ENCODE data around the gene ELP6.
A peak's percentile ranks its signal among the peaks of the same experiment; 100 is the strongest.

Gene ELP6

GRCh38 chr3:47476330-47476626 is 37.2 kb downstream of the ELP6 start:
- no peak overlapping the region for H3K4ac ChIP-seq (ENCODE audit: low read depth, low read length)
- peak overlapping the region; percentile 68 for H4K12ac ChIP-seq (ENCODE audit: low read depth, low read length)
- H2AK5ac ChIP-seq (ENCODE audit: low read length) = no peak overlapping the region
- peaks cover 4% of the 10 kb centered on the region for H3K79me1 ChIP-seq (ENCODE audit: low read length)
- H3K4me3 ChIP-seq (ENCODE audit: low read depth, low read length) = no peak overlapping the region
- no peak overlapping the region for H2BK12ac ChIP-seq (ENCODE audit: low read length)
- peak overlapping the region; percentile 27 for H3K14ac ChIP-seq (ENCODE audit: low read length)
- peaks cover 0 to 5% of the 10 kb centered on the region in 2 experiments for H3K4me1 ChIP-seq (ENCODE audit: control insufficient read depth in 1 of 2, insufficient read depth in 2 of 2, low read length in 2 of 2)
- peak overlapping the region; percentile 83 for H4K8ac ChIP-seq (ENCODE audit: low read depth, low read length)
- no CpG with 5 or more reads among the region's 5 CpGs for WGBS (ENCODE audit: extremely low coverage, insufficient coverage, insufficient read length)
- no peak overlapping the region for H3K23ac ChIP-seq (ENCODE audit: low read length)
- peak overlapping the region; percentile 57 for H2AFZ ChIP-seq (ENCODE audit: insufficient read depth, low read length, poor library complexity)
- H3K27ac ChIP-seq (ENCODE audit: low read depth, low read length) = no peak overlapping the region
- H2BK5ac ChIP-seq (ENCODE audit: low read depth, low read length, poor library complexity) = no peak overlapping the region
- peaks cover 0 to 2% of the 10 kb centered on the region in 2 experiments for H3K36me3 ChIP-seq (ENCODE audit: control insufficient read depth in 1 of 2, insufficient read depth in 2 of 2, low read length in 2 of 2)
- no peak overlapping the region for H2BK120ac ChIP-seq (ENCODE audit: insufficient read depth, low read length, poor library complexity)
- no peaks in the 10 kb centered on the region for H3K27me3 ChIP-seq (ENCODE audit: insufficient read depth, low read length)
- no peak overlapping the region for H3K9ac ChIP-seq (ENCODE audit: low read length)
- H3K4me2 ChIP-seq (ENCODE audit: low read length) = peak overlapping the region; percentile 71
- H3K18ac ChIP-seq (ENCODE audit: low read length) = no peak overlapping the region
- no peaks in the 10 kb centered on the region for H3K9me3 ChIP-seq (ENCODE audit: insufficient read depth, low read depth, low read length)
- peaks cover 6% of the 10 kb centered on the region for H3K79me2 ChIP-seq (ENCODE audit: control insufficient read depth, insufficient read depth, low read length, poor library complexity)
- DNase-seq = no peak
- H4K91ac ChIP-seq (ENCODE audit: low read depth, low read length) = peak overlapping the region; percentile 56

- H3K4me3 ChIP-seq (ENCODE audit: low read depth, low read length) = peak within 1 kb of the TSS; percentile 82
- peak within 1 kb of the TSS; percentile 95 for H3K4me2 ChIP-seq (ENCODE audit: low read length)
- H4K91ac ChIP-seq (ENCODE audit: low read depth, low read length) = peak within 1 kb of the TSS; percentile 56
- peaks cover 6% of the 10 kb centered on the region for H3K79me2 ChIP-seq (ENCODE audit: control insufficient read depth, insufficient read depth, low read length, poor library complexity)
- H3K18ac ChIP-seq (ENCODE audit: low read length) = peak within 1 kb of the TSS; percentile 58
- H3K27me3 ChIP-seq (ENCODE audit: insufficient read depth, low read length) = no peaks in the 10 kb centered on the region
- H3K27ac ChIP-seq (ENCODE audit: low read depth, low read length) = peak within 1 kb of the TSS; percentile 51
- no CpG with 5 or more reads among the region's 88 CpGs for WGBS (ENCODE audit: extremely low coverage, insufficient coverage, insufficient read length)
- H3K23ac ChIP-seq (ENCODE audit: low read length) = no peak within 1 kb of the TSS
- peaks cover 0 to 2% of the 10 kb centered on the region in 2 experiments for H3K36me3 ChIP-seq (ENCODE audit: control insufficient read depth in 1 of 2, insufficient read depth in 2 of 2, low read length in 2 of 2)
- no peak within 1 kb of the TSS for H2AK5ac ChIP-seq (ENCODE audit: low read length)
- peaks cover 0 to 5% of the 10 kb centered on the region in 2 experiments for H3K4me1 ChIP-seq (ENCODE audit: control insufficient read depth in 1 of 2, insufficient read depth in 2 of 2, low read length in 2 of 2)
- peak within 1 kb of the TSS; percentile 75 for H3K9ac ChIP-seq (ENCODE audit: low read length)
- H2BK120ac ChIP-seq (ENCODE audit: insufficient read depth, low read length, poor library complexity) = no peak within 1 kb of the TSS
- peak; percentile 86 to 95 for DNase-seq
- H4K12ac ChIP-seq (ENCODE audit: low read depth, low read length) = peak within 1 kb of the TSS; percentile 68
- no peaks in the 10 kb centered on the region for H3K9me3 ChIP-seq (ENCODE audit: insufficient read depth, low read depth, low read length)
- peaks cover 4% of the 10 kb centered on the region for H3K79me1 ChIP-seq (ENCODE audit: low read length)
- peak within 1 kb of the TSS; percentile 90 for H2AFZ ChIP-seq (ENCODE audit: insufficient read depth, low read length, poor library complexity)
- peak within 1 kb of the TSS; percentile 83 for H4K8ac ChIP-seq (ENCODE audit: low read depth, low read length)
- peak within 1 kb of the TSS; percentile 66 for H3K4ac ChIP-seq (ENCODE audit: low read depth, low read length)
- H2BK12ac ChIP-seq (ENCODE audit: low read length) = no peak within 1 kb of the TSS
- peak within 1 kb of the TSS; percentile 60 for H3K14ac ChIP-seq (ENCODE audit: low read length)
- no peak within 1 kb of the TSS for H2BK5ac ChIP-seq (ENCODE audit: low read depth, low read length, poor library complexity)
These were observed 37.8 kb downstream of the ELP6 start, which contains the start of gene SCAP for GRCh38 chr3:47475570-47476329. Gene SCAP (minus strand): TSS chr3:47475941. CDS start chr3:47442993, 32,948 bp downstream.

GRCh38 chr3:47475029-47475569 is 38.4 kb downstream of the ELP6 start:
- Histone ChIP-seq H2AK5ac (ENCODE audit: low read length) (no peak overlapping the region), H3K79me1 (ENCODE audit: low read length) (peaks cover 4% of the 10 kb centered on the region), H3K18ac (ENCODE audit: low read length) (peak overlapping the region; percentile 58), H2BK5ac (ENCODE audit: low read depth, low read length, poor library complexity) (no peak overlapping the region), H3K4me1 (ENCODE audit: control insufficient read depth in 1 of 2, insufficient read depth in 2 of 2, low read length in 2 of 2) (peaks cover 0 to 5% of the 10 kb centered on the region in 2 experiments), H3K4me2 (ENCODE audit: low read length) (peak overlapping the region; percentile 95), H2BK120ac (ENCODE audit: insufficient read depth, low read length, poor library complexity) (no peak overlapping the region), H2BK12ac (ENCODE audit: low read length) (no peak overlapping the region), H4K8ac (ENCODE audit: low read depth, low read length) (peak overlapping the region; percentile 55), H4K12ac (ENCODE audit: low read depth, low read length) (no peak overlapping the region), H3K36me3 (ENCODE audit: control insufficient read depth in 1 of 2, insufficient read depth in 2 of 2, low read length in 2 of 2) (peaks cover 0 to 2% of the 10 kb centered on the region in 2 experiments), H3K9ac (ENCODE audit: low read length) (peak overlapping the region; percentile 75), H2AFZ (ENCODE audit: insufficient read depth, low read length, poor library complexity) (peak overlapping the region; percentile 90), H3K27me3 (ENCODE audit: insufficient read depth, low read length) (no peaks in the 10 kb centered on the region), H3K27ac (ENCODE audit: low read depth, low read length) (peak overlapping the region; percentile 51), H4K91ac (ENCODE audit: low read depth, low read length) (peak overlapping the region; percentile 45), H3K4me3 (ENCODE audit: low read depth, low read length) (peak overlapping the region; percentile 82), H3K4ac (ENCODE audit: low read depth, low read length) (no peak overlapping the region), H3K14ac (ENCODE audit: low read length) (peak overlapping the region; percentile 60), H3K23ac (ENCODE audit: low read length) (no peak overlapping the region), H3K9me3 (ENCODE audit: insufficient read depth, low read depth, low read length) (no peaks in the 10 kb centered on the region), H3K79me2 (ENCODE audit: control insufficient read depth, insufficient read depth, low read length, poor library complexity) (peaks cover 6% of the 10 kb centered on the region)
- WGBS (ENCODE audit: extremely low coverage, insufficient coverage, insufficient read length) = no CpG with 5 or more reads among the region's 24 CpGs
- DNase-seq = no peak

GRCh38 chr3:47473391-47473790 is 40.1 kb downstream of the ELP6 start:
- peaks cover 0 to 5% of the 10 kb centered on the region in 2 experiments for H3K4me1 ChIP-seq (ENCODE audit: control insufficient read depth in 1 of 2, insufficient read depth in 2 of 2, low read length in 2 of 2)
- no peak overlapping the region for H2BK12ac ChIP-seq (ENCODE audit: low read length)
- H3K4me2 ChIP-seq (ENCODE audit: low read length) = no peak overlapping the region
- H3K14ac ChIP-seq (ENCODE audit: low read length) = no peak overlapping the region
- H2AK5ac ChIP-seq (ENCODE audit: low read length) = no peak overlapping the region
- DNase-seq = no peak
- H4K91ac ChIP-seq (ENCODE audit: low read depth, low read length) = no peak overlapping the region
- WGBS (ENCODE audit: extremely low coverage, insufficient coverage, insufficient read length) = no CpG with 5 or more reads among the region's 3 CpGs
- H3K79me2 ChIP-seq (ENCODE audit: control insufficient read depth, insufficient read depth, low read length, poor library complexity) = peaks cover 6% of the 10 kb centered on the region
- H3K9ac ChIP-seq (ENCODE audit: low read length) = no peak overlapping the region
- H2BK5ac ChIP-seq (ENCODE audit: low read depth, low read length, poor library complexity) = no peak overlapping the region
- no peak overlapping the region for H3K27ac ChIP-seq (ENCODE audit: low read depth, low read length)
- no peak overlapping the region for H2BK120ac ChIP-seq (ENCODE audit: insufficient read depth, low read length, poor library complexity)
- no peaks in the 10 kb centered on the region for H3K9me3 ChIP-seq (ENCODE audit: insufficient read depth, low read depth, low read length)
- H3K18ac ChIP-seq (ENCODE audit: low read length) = no peak overlapping the region
- no peak overlapping the region for H4K12ac ChIP-seq (ENCODE audit: low read depth, low read length)
- no peak overlapping the region for H4K8ac ChIP-seq (ENCODE audit: low read depth, low read length)
- H3K23ac ChIP-seq (ENCODE audit: low read length) = no peak overlapping the region
- no peak overlapping the region for H2AFZ ChIP-seq (ENCODE audit: insufficient read depth, low read length, poor library complexity)
- peaks cover 0 to 2% of the 10 kb centered on the region in 2 experiments for H3K36me3 ChIP-seq (ENCODE audit: control insufficient read depth in 1 of 2, insufficient read depth in 2 of 2, low read length in 2 of 2)
- peaks cover 4% of the 10 kb centered on the region for H3K79me1 ChIP-seq (ENCODE audit: low read length)
- H3K27me3 ChIP-seq (ENCODE audit: insufficient read depth, low read length) = no peaks in the 10 kb centered on the region
- no peak overlapping the region for H3K4ac ChIP-seq (ENCODE audit: low read depth, low read length)
- H3K4me3 ChIP-seq (ENCODE audit: low read depth, low read length) = no peak overlapping the region
